ENCODE results near the gene HFE.
"Not testable (repeated sequence)": the region's sequence is repeated elsewhere in the genome, so short reads cannot be mapped to it uniquely, and the experiment has no call there.

The HFE gene

GRCh38 chr6:26064619-26065257 lies 22.5 kb upstream of the HFE start:
- peak in 1 of 2 experiments; percentile 32 for DNase-seq

- peak; percentile 27 to 52 for DNase-seq
Observed at GRCh38 chr6:26065952-26066380, 21.3 kb upstream of the HFE start.

GRCh38 chr6:26067367-26067766 lies 19.9 kb upstream of the HFE start:
- DNase-seq: no peak

GRCh38 chr6:26068036-26068435 lies 19.2 kb upstream of the HFE start:
- no peak for DNase-seq

- DNase-seq: no peak
Observed at GRCh38 chr6:26071135-26071534, 16.1 kb upstream of the HFE start.

GRCh38 chr6:26075063-26075717 lies 12.0 kb upstream of the HFE start:
- no peak for DNase-seq

- not testable (repeated sequence) for DNase-seq
Observed at GRCh38 chr6:26078066-26078465, 9.2 kb upstream of the HFE start.

- DNase-seq: not testable (repeated sequence)
Observed at GRCh38 chr6:26081096-26081495, 6.1 kb upstream of the HFE start.

GRCh38 chr6:26086211-26086610 lies 1.0 kb upstream of the HFE start:
- DNase-seq: no peak

GRCh38 chr6:26088344-26088743 lies 1.1 kb downstream of the HFE start:
- no peak for DNase-seq

- no peak for DNase-seq
Observed at GRCh38 chr6:26089272-26089671, 2.0 kb downstream of the HFE start.

- DNase-seq: no peak
Observed at GRCh38 chr6:26092443-26092842, 5.2 kb downstream of the HFE start.

- no peak for DNase-seq
Observed at GRCh38 chr6:26094036-26094435, 6.8 kb downstream of the HFE start.

GRCh38 chr6:26097268-26097875 lies 10.1 kb downstream of the HFE start:
- peak; percentile 46 to 66 for DNase-seq

GRCh38 chr6:26103141-26103769 lies 16.0 kb downstream of the HFE start:
- DNase-seq: no peak

- peak; percentile 82 to 87 for DNase-seq
Observed at GRCh38 chr6:26103770-26104456, 16.7 kb downstream of the HFE start.

- DNase-seq: no peak
Observed at GRCh38 chr6:26104457-26105108, 17.4 kb downstream of the HFE start.

GRCh38 chr6:26105109-26105730 lies 18.0 kb downstream of the HFE start:
- no peak for DNase-seq

GRCh38 chr6:26105842-26106241 lies 18.6 kb downstream of the HFE start:
- no peak for DNase-seq

- DNase-seq: no peak
Observed at GRCh38 chr6:26107935-26108334, 20.7 kb downstream of the HFE start.

- DNase-seq: no peak
Observed at GRCh38 chr6:26109772-26110171, 22.5 kb downstream of the HFE start.

- DNase-seq: no peak
Observed at GRCh38 chr6:26113570-26113969, 26.3 kb downstream of the HFE start.

All from activated CD4-positive, alpha-beta T cell treated with anti-CD3 and anti-CD28 coated beads, Interleukin-2, amount 50 U/mL, for 48 hours (primary cell).